ENCODE measurements around the gene SLC5A11.
"Not testable (repeated sequence)": the region's sequence is repeated elsewhere in the genome, so short reads cannot be mapped to it uniquely, and the experiment has no call there.

Gene SLC5A11

GRCh38 chr16:24807301-24807700 is 38.5 kb upstream of the SLC5A11 start:
- no peaks in the 10 kb centered on the region for H3K9me3 ChIP-seq (ENCODE audit: control insufficient read depth, low read length)
- no CpG with 5 or more reads among the region's 1 CpG for WGBS
- H2AK5ac ChIP-seq (ENCODE audit: low read length, severe bottlenecking), result no peak overlapping the region

DNA sequence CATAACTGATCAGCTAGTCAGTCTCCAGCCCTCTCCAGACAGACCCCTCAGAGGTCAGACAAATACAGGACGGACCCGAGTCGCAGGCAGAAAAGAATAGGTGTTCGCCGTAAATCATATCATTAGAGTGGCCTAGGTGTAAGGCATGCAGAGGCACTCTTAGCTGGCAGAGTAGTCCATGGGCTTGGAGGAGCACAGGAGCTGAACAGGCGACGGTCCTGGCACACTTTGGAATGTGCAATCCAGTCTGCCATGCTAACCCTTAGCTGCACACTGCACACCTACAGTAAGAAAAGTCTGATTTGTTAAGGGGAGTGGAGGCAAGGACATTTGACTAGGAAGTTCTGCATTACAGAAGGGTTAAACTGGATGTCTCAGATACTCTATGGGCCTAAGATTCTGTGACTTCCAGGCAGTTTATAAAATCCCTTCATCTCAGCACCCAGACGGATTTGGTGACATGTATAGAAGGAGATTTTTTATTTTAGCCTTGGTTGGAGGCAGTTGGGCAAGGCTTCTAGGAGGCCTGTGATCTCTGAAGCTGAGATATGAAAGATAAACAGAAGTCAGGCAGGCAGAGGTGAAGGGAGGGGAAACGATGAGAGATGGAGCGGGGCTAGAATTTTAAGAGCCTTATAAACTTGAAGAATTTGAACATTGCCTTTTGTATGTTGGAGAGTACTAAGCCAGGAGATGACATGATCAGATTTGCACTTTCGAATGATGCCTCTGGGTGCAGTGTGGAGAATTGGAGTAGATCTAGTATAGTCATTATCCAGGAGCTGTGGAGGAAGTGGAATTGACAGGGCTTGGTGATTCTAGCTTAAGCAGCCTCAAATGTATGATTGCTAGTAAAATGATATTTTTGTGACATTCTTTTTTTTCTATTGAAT is 34.6 kb upstream of the SLC5A11 start:
- Histone ChIP-seq H2AK5ac (ENCODE audit: low read length, severe bottlenecking) (no peak overlapping the region), H2BK12ac (ENCODE audit: low read length in 2 of 2) (no peak overlapping the region), H3K4me2 (ENCODE audit: low read length, poor library complexity, severe bottlenecking) (no peak overlapping the region), H3K4ac (ENCODE audit: low read depth in 1 of 2, low read length in 2 of 2) (no peak overlapping the region), H4K8ac (ENCODE audit: low read length) (no peak overlapping the region), H3K27ac (ENCODE audit: low read length, poor library complexity, severe bottlenecking) (no peak overlapping the region), H4K91ac (ENCODE audit: low read length) (no peak overlapping the region), H3K27me3 (ENCODE audit: control insufficient read depth in 1 of 2, insufficient read depth in 1 of 2, low read length in 2 of 2) (no peaks in the 10 kb centered on the region), H3K36me3 (ENCODE audit: control insufficient read depth in 1 of 2, insufficient read depth in 2 of 2, low read depth in 1 of 2, low read length in 2 of 2) (peaks cover 44 to 96% of the 10 kb centered on the region in 2 experiments), H3K18ac (ENCODE audit: low read depth in 1 of 2, low read length in 2 of 2) (no peak overlapping the region), H2AFZ (ENCODE audit: low read depth, low read length) (no peak overlapping the region), H3K14ac (ENCODE audit: low read length in 2 of 2) (no peak overlapping the region), H3K9me3 (ENCODE audit: control insufficient read depth, low read length) (no peaks in the 10 kb centered on the region), H2BK15ac (ENCODE audit: low read depth, poor library complexity, severe bottlenecking) (no peak overlapping the region), H2BK5ac (ENCODE audit: low read depth, low read length, poor library complexity, severe bottlenecking) (no peak overlapping the region), H3K23ac (ENCODE audit: low read length in 2 of 2) (no peak overlapping the region), H3K4me1 (ENCODE audit: control insufficient read depth, insufficient read depth, low read depth, low read length) (no peaks in the 10 kb centered on the region), H3K79me1 (replicated peaks; ENCODE audit: low read length, poor library complexity, severe bottlenecking) (peaks cover 14% of the 10 kb centered on the region), H3K4me3 (ENCODE audit: insufficient read depth in 1 of 2, low read depth in 1 of 2, low read length in 2 of 2) (no peak overlapping the region), H3K9ac (ENCODE audit: low read length) (no peak overlapping the region), H2BK120ac (ENCODE audit: low read depth, low read length) (no peak overlapping the region)
- no peak for DNase-seq
- 95% methylated on average over 11 of the region's 11 CpGs for WGBS

More at GRCh38 chr16:24807301-24807700, 38.5 kb upstream of the SLC5A11 start:
- Histone ChIP-seq H3K4ac (ENCODE audit: low read depth in 1 of 2, low read length in 2 of 2) (no peak overlapping the region), H3K79me1 (replicated peaks; ENCODE audit: low read length, poor library complexity, severe bottlenecking) (peaks cover 21% of the 10 kb centered on the region), H3K27me3 (ENCODE audit: control insufficient read depth in 1 of 2, insufficient read depth in 1 of 2, low read length in 2 of 2) (no peaks in the 10 kb centered on the region), H2BK12ac (ENCODE audit: low read length in 2 of 2) (no peak overlapping the region), H2BK120ac (ENCODE audit: low read depth, low read length) (no peak overlapping the region), H4K91ac (ENCODE audit: low read length) (no peak overlapping the region), H3K23ac (ENCODE audit: low read length in 2 of 2) (no peak overlapping the region), H2BK15ac (ENCODE audit: low read depth, poor library complexity, severe bottlenecking) (no peak overlapping the region), H3K18ac (ENCODE audit: low read depth in 1 of 2, low read length in 2 of 2) (no peak overlapping the region), H3K36me3 (ENCODE audit: control insufficient read depth in 1 of 2, insufficient read depth in 2 of 2, low read depth in 1 of 2, low read length in 2 of 2) (peaks cover 48 to 99% of the 10 kb centered on the region in 2 experiments), H2BK5ac (ENCODE audit: low read depth, low read length, poor library complexity, severe bottlenecking) (no peak overlapping the region), H3K27ac (ENCODE audit: low read length, poor library complexity, severe bottlenecking) (no peak overlapping the region), H3K4me3 (ENCODE audit: insufficient read depth in 1 of 2, low read depth in 1 of 2, low read length in 2 of 2) (no peak overlapping the region), H2AFZ (ENCODE audit: low read depth, low read length) (no peak overlapping the region), H3K9ac (ENCODE audit: low read length) (no peak overlapping the region), H3K4me1 (ENCODE audit: control insufficient read depth, insufficient read depth, low read depth, low read length) (no peaks in the 10 kb centered on the region), H3K14ac (ENCODE audit: low read length in 2 of 2) (no peak overlapping the region), H3K4me2 (ENCODE audit: low read length, poor library complexity, severe bottlenecking) (no peak overlapping the region), H4K8ac (ENCODE audit: low read length) (no peak overlapping the region)
- DNase-seq, result no peak

DNA sequence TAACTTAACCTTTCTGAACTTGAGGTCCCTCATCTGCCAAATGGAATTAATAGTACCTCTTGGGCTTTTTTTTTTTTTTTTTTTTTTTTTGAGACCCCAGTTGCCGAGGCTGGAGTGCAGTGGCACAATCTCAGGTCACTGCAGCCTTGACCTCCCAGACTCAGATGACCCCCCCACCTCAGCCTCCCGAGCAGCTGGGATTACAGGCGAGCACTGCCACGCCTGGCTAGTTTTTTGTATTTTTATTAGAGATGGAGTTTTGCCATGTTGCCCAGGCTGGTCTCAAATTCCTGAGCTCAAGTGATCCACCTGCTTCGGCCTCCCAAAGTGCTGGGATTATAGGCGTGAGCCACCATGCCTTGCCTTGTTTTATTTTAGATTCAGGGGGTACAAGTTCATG is 33.0 kb upstream of the SLC5A11 start:
- H3K9ac ChIP-seq (ENCODE audit: low read length); H3K9me3 ChIP-seq (ENCODE audit: control insufficient read depth, low read length); H4K91ac ChIP-seq (ENCODE audit: low read length); H2BK15ac ChIP-seq (ENCODE audit: low read depth, poor library complexity, severe bottlenecking); H2BK12ac ChIP-seq (ENCODE audit: low read length in 2 of 2); H4K8ac ChIP-seq (ENCODE audit: low read length); H3K4me1 ChIP-seq (ENCODE audit: control insufficient read depth, insufficient read depth, low read depth, low read length); H3K18ac ChIP-seq (ENCODE audit: low read depth in 1 of 2, low read length in 2 of 2); H3K14ac ChIP-seq (ENCODE audit: low read length in 2 of 2); H3K4me2 ChIP-seq (ENCODE audit: low read length, poor library complexity, severe bottlenecking); H3K27me3 ChIP-seq (ENCODE audit: control insufficient read depth in 1 of 2, insufficient read depth in 1 of 2, low read length in 2 of 2); H2AFZ ChIP-seq (ENCODE audit: low read depth, low read length); H2BK5ac ChIP-seq (ENCODE audit: low read depth, low read length, poor library complexity, severe bottlenecking); DNase-seq; H2BK120ac ChIP-seq (ENCODE audit: low read depth, low read length); H2AK5ac ChIP-seq (ENCODE audit: low read length, severe bottlenecking); H3K27ac ChIP-seq (ENCODE audit: low read length, poor library complexity, severe bottlenecking); H3K4ac ChIP-seq (ENCODE audit: low read depth in 1 of 2, low read length in 2 of 2); H3K4me3 ChIP-seq (ENCODE audit: insufficient read depth in 1 of 2, low read depth in 1 of 2, low read length in 2 of 2); H3K23ac ChIP-seq (ENCODE audit: low read length in 2 of 2): not testable (repeated sequence)
- peaks cover 18% of the 10 kb centered on the region for H3K79me1 ChIP-seq (replicated peaks; ENCODE audit: low read length, poor library complexity, severe bottlenecking)
- peaks cover 41 to 96% of the 10 kb centered on the region in 2 experiments for H3K36me3 ChIP-seq (ENCODE audit: control insufficient read depth in 1 of 2, insufficient read depth in 2 of 2, low read depth in 1 of 2, low read length in 2 of 2)
- 95% methylated on average over 3 of the region's 6 CpGs for WGBS

DNA sequence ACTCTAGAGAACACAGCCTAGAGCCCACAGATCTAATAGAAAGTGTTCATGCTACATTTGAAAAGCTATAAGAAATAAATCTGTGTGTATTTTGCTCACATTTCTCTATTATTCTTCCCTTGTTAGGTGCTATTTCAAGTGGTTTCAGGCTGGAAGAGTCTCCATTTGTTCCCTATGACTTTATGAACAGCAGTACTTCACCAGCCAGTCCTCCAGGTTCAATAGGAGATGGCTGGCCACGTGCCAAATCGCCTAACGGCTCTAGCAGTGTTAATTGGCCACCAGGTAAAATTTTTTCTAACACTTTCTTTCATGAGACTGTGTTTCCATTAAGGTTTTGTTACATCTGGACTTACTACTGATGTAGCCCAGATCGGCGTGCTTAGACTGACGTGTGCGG is 30.7 kb upstream of the SLC5A11 start:
- Histone ChIP-seq H3K9me3 (ENCODE audit: control insufficient read depth, low read length) (no peaks in the 10 kb centered on the region), H3K18ac (ENCODE audit: low read depth in 1 of 2, low read length in 2 of 2) (no peak overlapping the region), H3K36me3 (ENCODE audit: control insufficient read depth in 1 of 2, insufficient read depth in 2 of 2, low read depth in 1 of 2, low read length in 2 of 2) (peaks cover 47 to 93% of the 10 kb centered on the region in 2 experiments), H3K23ac (ENCODE audit: low read length in 2 of 2) (no peak overlapping the region), H3K4me1 (ENCODE audit: control insufficient read depth, insufficient read depth, low read depth, low read length) (no peaks in the 10 kb centered on the region), H2BK120ac (ENCODE audit: low read depth, low read length) (no peak overlapping the region), H2BK15ac (ENCODE audit: low read depth, poor library complexity, severe bottlenecking) (no peak overlapping the region), H3K27ac (ENCODE audit: low read length, poor library complexity, severe bottlenecking) (no peak overlapping the region), H3K4me2 (ENCODE audit: low read length, poor library complexity, severe bottlenecking) (no peak overlapping the region), H3K4ac (ENCODE audit: low read depth in 1 of 2, low read length in 2 of 2) (no peak overlapping the region), H2BK12ac (ENCODE audit: low read length in 2 of 2) (no peak overlapping the region), H3K9ac (ENCODE audit: low read length) (no peak overlapping the region), H2AK5ac (ENCODE audit: low read length, severe bottlenecking) (no peak overlapping the region), H3K4me3 (ENCODE audit: insufficient read depth in 1 of 2, low read depth in 1 of 2, low read length in 2 of 2) (no peak overlapping the region), H4K91ac (ENCODE audit: low read length) (no peak overlapping the region), H4K8ac (ENCODE audit: low read length) (no peak overlapping the region), H3K27me3 (ENCODE audit: control insufficient read depth in 1 of 2, insufficient read depth in 1 of 2, low read length in 2 of 2) (no peaks in the 10 kb centered on the region), H2BK5ac (ENCODE audit: low read depth, low read length, poor library complexity, severe bottlenecking) (no peak overlapping the region), H3K14ac (ENCODE audit: low read length in 2 of 2) (no peak overlapping the region), H2AFZ (ENCODE audit: low read depth, low read length) (no peak overlapping the region), H3K79me1 (replicated peaks; ENCODE audit: low read length, poor library complexity, severe bottlenecking) (peaks cover 24% of the 10 kb centered on the region)
- 97% methylated on average over 7 of the region's 7 CpGs for WGBS
- no peak for DNase-seq

All from mesenchymal stem cell (in vitro differentiated cells and primary cell).